GM19324 (cell line): ENCODE results near the gene GALNT10.
"Not testable (repeated sequence)": the region's sequence is repeated elsewhere in the genome, so short reads cannot be mapped to it uniquely, and the experiment has no call there.

Source experiments
- ATAC-seq: cut with Tn5 transposase; IDR thresholded peaks from one replicate; pipeline ENCODE4 v1.9.1; 2021; ENCODE audit warnings: mild to moderate bottlenecking, moderate library complexity; ENCODE audit not compliant: unreplicated experiment, low FRiP score

GALNT10 gene, protein sequence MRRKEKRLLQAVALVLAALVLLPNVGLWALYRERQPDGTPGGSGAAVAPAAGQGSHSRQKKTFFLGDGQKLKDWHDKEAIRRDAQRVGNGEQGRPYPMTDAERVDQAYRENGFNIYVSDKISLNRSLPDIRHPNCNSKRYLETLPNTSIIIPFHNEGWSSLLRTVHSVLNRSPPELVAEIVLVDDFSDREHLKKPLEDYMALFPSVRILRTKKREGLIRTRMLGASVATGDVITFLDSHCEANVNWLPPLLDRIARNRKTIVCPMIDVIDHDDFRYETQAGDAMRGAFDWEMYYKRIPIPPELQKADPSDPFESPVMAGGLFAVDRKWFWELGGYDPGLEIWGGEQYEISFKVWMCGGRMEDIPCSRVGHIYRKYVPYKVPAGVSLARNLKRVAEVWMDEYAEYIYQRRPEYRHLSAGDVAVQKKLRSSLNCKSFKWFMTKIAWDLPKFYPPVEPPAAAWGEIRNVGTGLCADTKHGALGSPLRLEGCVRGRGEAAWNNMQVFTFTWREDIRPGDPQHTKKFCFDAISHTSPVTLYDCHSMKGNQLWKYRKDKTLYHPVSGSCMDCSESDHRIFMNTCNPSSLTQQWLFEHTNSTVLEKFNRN

GRCh38 chr5:154190595-154191304 lies at the start of gene GALNT10:
TSS of gene GALNT10 (plus strand) at chr5:154190733. CDS start at chr5:154190867, 134 bp downstream.
- peak; percentile 75 for ATAC-seq

- ATAC-seq: no peak
Observed at GRCh38 chr5:154141745-154142221, 48.8 kb upstream of the GALNT10 start.

- no peak for ATAC-seq
Observed at GRCh38 chr5:154143211-154143641, 47.3 kb upstream of the GALNT10 start.

- ATAC-seq: no peak
Observed at GRCh38 chr5:154145268-154145667, 45.3 kb upstream of the GALNT10 start.

- no peak for ATAC-seq
Observed at GRCh38 chr5:154146409-154146808, 44.1 kb upstream of the GALNT10 start.

GRCh38 chr5:154147666-154148065 lies 42.9 kb upstream of the GALNT10 start:
- no peak for ATAC-seq

DNA sequence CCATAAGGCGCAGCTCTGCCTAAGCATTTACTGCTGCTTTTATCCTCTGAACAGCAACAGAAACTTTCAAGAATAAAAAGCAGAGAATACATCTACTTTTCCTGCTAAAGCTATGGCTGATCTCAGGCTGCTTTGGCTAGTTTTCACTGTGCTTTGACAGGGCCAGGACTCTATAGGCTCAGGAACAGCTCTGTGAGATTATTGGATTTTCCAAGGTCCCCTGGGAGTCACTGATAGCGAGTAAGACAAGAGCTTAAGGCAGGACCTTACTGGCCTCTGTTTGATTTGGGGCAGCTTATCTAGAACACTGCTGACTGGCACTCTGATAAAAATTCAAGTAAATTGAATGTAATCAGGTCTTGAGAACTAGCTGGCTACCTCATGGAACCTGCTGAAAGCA lies 40.1 kb upstream of the GALNT10 start:
- not testable (repeated sequence) for ATAC-seq

GRCh38 chr5:154157483-154158378 lies 32.8 kb upstream of the GALNT10 start:
- no peak for ATAC-seq

DNA sequence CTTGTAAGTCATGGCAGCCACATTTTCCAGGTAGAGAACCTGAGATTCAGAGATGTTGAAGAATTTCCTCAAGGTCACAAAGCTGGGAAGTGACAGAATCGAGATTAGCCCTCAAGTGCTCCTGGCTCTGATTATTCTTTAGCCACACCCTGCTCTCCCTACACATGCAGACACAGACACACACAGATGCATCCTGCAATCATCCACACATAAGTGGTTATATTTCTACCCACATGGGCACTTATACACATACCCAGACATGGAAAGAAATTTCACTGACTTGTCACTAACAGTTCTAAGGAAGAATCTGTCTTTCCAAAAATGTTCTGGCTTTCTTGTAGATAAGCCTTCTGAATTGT lies 32.2 kb upstream of the GALNT10 start:
- no peak for ATAC-seq

DNA sequence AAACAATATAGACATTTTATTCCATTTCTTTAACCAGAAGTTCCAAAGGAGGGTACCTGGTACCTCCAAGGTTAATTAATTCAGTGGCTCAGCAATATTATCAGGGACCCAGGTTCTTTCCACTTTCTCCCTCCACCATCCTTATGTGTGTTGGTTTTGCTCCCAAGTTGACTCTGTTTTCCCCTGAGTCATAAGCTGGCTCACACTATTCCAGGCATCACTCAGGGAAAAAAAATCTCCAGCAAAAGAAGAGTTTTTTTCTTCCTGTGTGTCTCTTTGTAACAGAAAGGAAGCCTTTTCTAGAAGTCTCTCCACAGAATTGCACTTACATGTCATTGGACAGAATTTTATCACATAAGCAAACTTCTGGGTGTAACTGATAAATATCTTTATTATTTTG lies 31.2 kb upstream of the GALNT10 start:
- no peak for ATAC-seq

DNA sequence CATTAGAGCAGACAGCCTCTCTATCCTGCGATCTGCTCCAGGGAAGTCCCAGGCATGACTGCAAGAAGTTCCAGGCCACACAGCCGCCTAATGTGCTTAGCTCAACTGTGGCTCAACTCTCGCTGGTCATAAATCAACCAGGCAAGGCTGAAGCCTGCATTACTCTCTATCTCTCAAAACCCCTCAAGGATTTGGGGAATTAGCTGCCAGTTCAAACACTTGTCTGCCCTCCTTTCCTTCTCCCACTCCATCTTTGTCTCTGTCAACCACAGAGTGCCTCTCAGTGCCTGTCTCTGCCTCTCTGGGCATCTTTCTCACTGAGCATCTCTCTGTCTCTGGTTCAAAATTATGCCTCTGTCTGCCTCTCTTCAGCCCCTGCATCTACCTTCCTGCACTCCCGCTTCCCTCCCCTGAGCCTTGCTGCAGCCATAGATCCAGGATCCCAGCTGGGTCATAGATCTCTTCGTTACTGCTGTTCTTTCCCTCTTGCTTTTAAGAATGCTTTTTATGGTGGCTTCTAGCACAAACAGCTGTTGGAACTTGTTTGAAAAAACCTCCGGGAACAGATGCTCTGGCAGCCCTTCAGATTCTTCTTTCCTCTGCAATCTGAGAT lies 27.9 kb upstream of the GALNT10 start:
- ATAC-seq: no peak

- no peak for ATAC-seq
Observed at GRCh38 chr5:154163327-154164248, 26.9 kb upstream of the GALNT10 start.

GRCh38 chr5:154164249-154164581 lies 26.3 kb upstream of the GALNT10 start:
- no peak for ATAC-seq

- no peak for ATAC-seq
Observed at GRCh38 chr5:154165886-154166285, 24.6 kb upstream of the GALNT10 start.

DNA sequence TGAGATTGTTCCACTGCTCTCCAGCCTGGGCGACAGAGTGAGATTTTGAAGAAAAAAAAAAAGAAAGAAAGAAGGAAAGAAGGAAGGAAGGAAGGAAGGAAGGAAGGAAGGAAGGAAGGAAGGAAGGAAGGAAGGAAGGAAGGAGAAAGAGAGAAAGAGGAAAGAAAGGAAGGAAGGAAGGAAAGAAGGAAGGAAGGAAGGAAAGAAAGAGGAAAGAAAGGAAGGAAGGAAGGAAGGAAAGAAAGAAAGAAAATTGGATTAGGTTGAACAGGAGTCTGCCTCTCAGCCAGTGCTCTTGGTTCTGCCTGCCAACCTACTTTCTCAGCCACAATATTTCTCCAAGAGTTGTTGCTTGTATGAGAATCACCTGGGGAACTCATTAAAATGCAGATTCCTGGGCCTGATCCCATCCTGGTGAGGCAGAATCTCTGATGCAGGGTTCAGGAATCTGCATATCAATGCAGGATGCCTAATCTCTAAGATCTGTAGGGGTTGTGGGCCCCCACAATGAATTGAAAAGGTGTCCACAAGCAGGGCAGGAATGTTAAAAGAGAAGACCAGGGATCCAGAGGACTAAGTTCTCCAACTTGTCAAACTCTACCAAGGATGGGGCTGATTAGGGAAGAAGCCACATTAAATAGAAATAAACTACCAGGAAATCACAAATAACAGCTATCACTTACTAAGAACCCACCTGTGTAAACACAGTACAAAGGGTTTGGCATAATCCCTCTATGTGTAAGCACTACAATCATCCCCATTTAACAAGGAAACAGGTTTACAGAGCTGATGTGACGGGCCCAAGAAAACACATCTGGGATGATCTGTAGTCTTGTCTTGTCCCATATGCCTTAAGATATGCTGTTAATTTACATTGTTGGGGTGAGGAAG lies 23.4 kb upstream of the GALNT10 start:
- ATAC-seq: no peak

DNA sequence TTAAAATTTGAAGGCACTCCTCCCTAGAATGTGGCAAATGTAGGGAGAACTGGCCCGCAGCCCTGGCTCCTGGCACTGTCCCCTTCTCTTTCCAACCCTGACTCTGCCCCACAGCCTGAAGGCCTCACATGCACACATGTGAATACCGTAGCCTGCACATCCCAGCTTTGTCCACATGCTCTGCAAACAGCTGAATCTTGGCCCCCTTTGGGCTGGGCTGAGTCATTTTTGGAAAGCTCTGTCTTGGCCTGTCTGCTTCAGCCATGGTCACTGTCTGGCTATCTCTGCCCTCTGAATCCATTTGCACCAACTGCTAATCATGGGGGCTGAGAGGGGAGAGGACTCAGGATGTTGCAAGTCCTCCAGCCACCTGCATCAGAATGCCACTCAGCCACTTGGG lies 22.1 kb upstream of the GALNT10 start:
- ATAC-seq: no peak

- no peak for ATAC-seq
Observed at GRCh38 chr5:154172785-154173184, 17.7 kb upstream of the GALNT10 start.

GRCh38 chr5:154174091-154174490 lies 16.4 kb upstream of the GALNT10 start:
- ATAC-seq: no peak
